ENCODE results near the gene YIPF4.

Gene YIPF4

DNA sequence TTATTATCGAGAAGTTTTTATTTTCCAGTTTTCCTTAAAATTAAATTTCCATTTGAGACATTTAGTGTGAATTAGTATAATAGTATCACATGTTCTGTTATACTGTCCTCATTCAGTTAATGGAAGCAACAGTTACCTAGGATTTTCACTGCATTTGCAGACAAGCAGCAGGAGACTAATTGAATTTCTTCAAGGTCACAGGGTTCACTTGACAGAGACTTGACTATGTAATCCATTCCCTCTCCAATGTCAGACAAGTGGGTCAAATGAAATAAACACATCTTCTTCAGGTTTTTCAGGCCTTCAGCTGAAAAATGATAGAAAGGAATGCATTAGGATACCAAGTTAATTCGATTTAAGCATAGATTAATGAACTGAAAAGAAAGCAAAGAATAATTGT lies 39.7 kb upstream of the YIPF4 start:
- TF ChIP-seq CTCF (IDR thresholded peaks at IDR 0.05): no peak
- H3K36me3 Mint-ChIP-seq (ENCODE audit: low read depth): peaks cover 6% of the 10 kb centered on the region
- H3K27me3 Mint-ChIP-seq (ENCODE audit: low read depth, poor library complexity): peaks cover 4% of the 10 kb centered on the region
- no peak for DNase-seq
- no peak overlapping the region for H3K27ac Mint-ChIP-seq
- H3K9me3 Mint-ChIP-seq: no peaks in the 10 kb centered on the region
- no peak overlapping the region for H3K4me3 Mint-ChIP-seq
- peaks cover 6% of the 10 kb centered on the region for H3K4me1 Mint-ChIP-seq

GRCh38 chr2:32242331-32242730 lies 35.4 kb upstream of the YIPF4 start:
- DNase-seq: no peak
- no peak overlapping the region for H3K4me3 Mint-ChIP-seq
- H3K36me3 Mint-ChIP-seq (ENCODE audit: low read depth): no peaks in the 10 kb centered on the region
- no peak for TF ChIP-seq CTCF (IDR thresholded peaks at IDR 0.05)
- no peak overlapping the region for H3K27ac Mint-ChIP-seq
- H3K27me3 Mint-ChIP-seq (ENCODE audit: low read depth, poor library complexity): peaks cover 4% of the 10 kb centered on the region
- H3K4me1 Mint-ChIP-seq: peaks cover 6% of the 10 kb centered on the region
- H3K9me3 Mint-ChIP-seq: no peaks in the 10 kb centered on the region

- Mint-ChIP-seq H3K9me3 (no peaks in the 10 kb centered on the region), H3K27ac (no peak overlapping the region), H3K4me3 (no peak overlapping the region), H3K27me3 (ENCODE audit: low read depth, poor library complexity) (peaks cover 12% of the 10 kb centered on the region), H3K4me1 (no peaks in the 10 kb centered on the region), H3K36me3 (ENCODE audit: low read depth) (no peaks in the 10 kb centered on the region)
- DNase-seq: no peak
- no peak for TF ChIP-seq CTCF (IDR thresholded peaks at IDR 0.05)
Measured at GRCh38 chr2:32246911-32247310, 30.8 kb upstream of the YIPF4 start.

GRCh38 chr2:32248299-32248698 lies 29.4 kb upstream of the YIPF4 start:
- no peak overlapping the region for H3K27ac Mint-ChIP-seq
- no peaks in the 10 kb centered on the region for H3K9me3 Mint-ChIP-seq
- H3K36me3 Mint-ChIP-seq (ENCODE audit: low read depth): no peaks in the 10 kb centered on the region
- no peak overlapping the region for H3K4me3 Mint-ChIP-seq
- no peak for DNase-seq
- no peaks in the 10 kb centered on the region for H3K4me1 Mint-ChIP-seq
- H3K27me3 Mint-ChIP-seq (ENCODE audit: low read depth, poor library complexity): peaks cover 8% of the 10 kb centered on the region
- no peak for TF ChIP-seq CTCF (IDR thresholded peaks at IDR 0.05)

- no peaks in the 10 kb centered on the region for H3K9me3 Mint-ChIP-seq
- no peaks in the 10 kb centered on the region for H3K4me1 Mint-ChIP-seq
- no peak overlapping the region for H3K4me3 Mint-ChIP-seq
- no peaks in the 10 kb centered on the region for H3K36me3 Mint-ChIP-seq (ENCODE audit: low read depth)
- TF ChIP-seq CTCF (IDR thresholded peaks at IDR 0.05): no peak
- no peak overlapping the region for H3K27ac Mint-ChIP-seq
- peaks cover 8% of the 10 kb centered on the region for H3K27me3 Mint-ChIP-seq (ENCODE audit: low read depth, poor library complexity)
- no peak for DNase-seq
Measured at GRCh38 chr2:32249731-32250236, 27.9 kb upstream of the YIPF4 start.

DNA sequence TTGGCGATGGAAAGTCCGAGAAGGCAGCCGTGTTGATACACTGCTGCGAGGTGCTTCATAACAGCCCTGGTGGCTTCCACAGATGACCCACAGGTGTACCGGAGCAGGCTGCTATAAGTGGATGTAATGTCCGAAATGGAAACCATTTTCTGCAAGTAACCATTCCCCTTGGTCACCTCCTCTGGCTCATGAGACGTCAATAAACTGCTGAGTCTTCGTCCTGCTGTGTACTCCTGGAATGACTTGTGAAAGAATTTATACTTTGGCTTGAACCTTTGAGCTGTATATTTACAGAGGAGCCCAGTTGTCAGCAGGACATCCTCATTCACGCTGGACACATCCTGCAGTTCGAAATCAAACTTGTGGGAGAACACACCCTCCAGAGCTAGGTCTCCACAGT lies 27.4 kb upstream of the YIPF4 start:
- H3K4me3 Mint-ChIP-seq: no peak overlapping the region
- no peaks in the 10 kb centered on the region for H3K9me3 Mint-ChIP-seq
- TF ChIP-seq CTCF (IDR thresholded peaks at IDR 0.05): no peak
- no peak for DNase-seq
- no peaks in the 10 kb centered on the region for H3K36me3 Mint-ChIP-seq (ENCODE audit: low read depth)
- H3K4me1 Mint-ChIP-seq: no peaks in the 10 kb centered on the region
- peaks cover 8% of the 10 kb centered on the region for H3K27me3 Mint-ChIP-seq (ENCODE audit: low read depth, poor library complexity)
- no peak overlapping the region for H3K27ac Mint-ChIP-seq

All from nephron progenitor cell (in vitro differentiated cells).